Prostate gland (tissue), 2 donors: ENCODE measurements around the gene KCNK6.

ENCODE experiments used
- CTCF ChIP-seq, 4 experiments: fragments of 200-600 bp in 2 of 4; fragments of 450-650 bp in 2 of 4; sonication (generic) in 2 of 4; IDR thresholded peaks; 1 replicate in 3 of 4; 2 replicates in 1 of 4; pipeline ENCODE4 v1.5.1; 2016 to 2019; ENCODE audit warnings: antibody characterized with exemption in 4 of 4, mild to moderate bottlenecking in 2 of 4, moderate library complexity in 2 of 4
- POLR2A ChIP-seq: fragments of 450-650 bp; IDR thresholded peaks from one replicate; pipeline ENCODE4 v1.6.1; 2016; ENCODE audit warnings: antibody characterized with exemption, mild to moderate bottlenecking
- POLR2AphosphoS5 ChIP-seq: sonication (generic); formaldehyde crosslinking; IDR thresholded peaks from one replicate; pipeline ENCODE4 v1.6.1; 2017; ENCODE audit warnings: antibody characterized with exemption

- TF ChIP-seq CTCF (IDR thresholded peaks at IDR 0.05) (no peak), POLR2AphosphoS5 (no peak), POLR2A (no peak)
These were observed 51.4 kb downstream of the KCNK6 start for GRCh38 chr19:38371081-38371480.
